Testis (tissue), 3 donors: ENCODE data around the gene IRX4. TPM values are rescaled to one million over a fixed set of nuclear protein-coding genes. Genes with fewer than 3 reads are reported as not detected.

ENCODE experiments used
- DNase-seq: peaks from one replicate; pipeline ENCODE4 v3.0.0-alpha.2; 2019
- H3K27ac ChIP-seq, 2 donors: fragments of 200-600 bp; sonication (generic); one replicate each; pipeline ENCODE4 v1.5.1; 2019
- H3K27me3 ChIP-seq: fragments of 200-600 bp; sonication (generic); one replicate; pipeline ENCODE4 v1.5.1; 2019
- H3K36me3 ChIP-seq: fragments of 200-600 bp; sonication (generic); one replicate; pipeline ENCODE4 v1.5.1; 2017; ENCODE audit warnings: low read depth; ENCODE audit errors: missing control alignments
- H3K4me1 ChIP-seq: fragments of 200-600 bp; sonication (generic); one replicate; pipeline ENCODE4 v1.5.1; 2019
- H3K4me3 ChIP-seq, 2 donors: fragments of 200-600 bp; sonication (generic); one replicate each; pipeline ENCODE4 v1.5.1; 2017 to 2019
- H3K9me3 ChIP-seq: fragments of 200-600 bp; sonication (generic); one replicate; pipeline ENCODE4 v1.5.1; 2017
- CTCF ChIP-seq, 3 experiments: fragments of 450-650 bp in 2 of 3; fragments of 200-600 bp in 1 of 3; sonication (generic) in 1 of 3; IDR thresholded peaks; one replicate each; pipeline ENCODE4 v1.5.1; 2016 to 2019; ENCODE audit warnings: antibody characterized with exemption in 3 of 3, mild to moderate bottlenecking in 2 of 3, moderate library complexity in 1 of 3
- POLR2A ChIP-seq: fragments of 450-650 bp; IDR thresholded peaks from one replicate; pipeline ENCODE4 v1.6.1; 2017; ENCODE audit warnings: antibody characterized with exemption, mild to moderate bottlenecking, moderate library complexity
- WGBS, 2 donors: methylation state at CpG; one replicate each; pipeline ENCODE4 v1.1.5; 2018; 5-methylcytosine and 5-hydroxymethylcytosine counted together
- intact Hi-C: fragments of 100-400 bp; cut with DNase I; formaldehyde crosslinking; loops from one replicate; pipeline ENCODE4 v1.15.1; 2023; ENCODE audit warnings: low total_unique reads
- polyA plus RNA-seq: library from polyadenylated mRNA; stranded (reverse); fragments of 350-450 nt; fragmentation: Illumina TruSeq; extraction: RNeasy Lipid Tissue Mini Kit (QIAGEN cat#74804); gene quantifications from one replicate; pipeline ENCODE4 v1.2.3, GENCODE V29; 2014; ENCODE audit warnings: low read depth, low replicate concordance; ENCODE audit not compliant: insufficient read depth
- total RNA-seq, 2 donors: library from RNA; depleted of rRNA; stranded (reverse); fragments of >200 nt; gene quantifications; one replicate each; pipeline ENCODE4 v1.2.3, GENCODE V29; 2016

Gene IRX4
- total and polyA plus RNA-seq, 3 donors from 2014 or later = 0.32 to 2.7 (median 2.0) TPM

GRCh38 chr5:1897816-1898450 lies 15.2 kb upstream of the IRX4 start:
- H3K4me3 ChIP-seq = no peak overlapping the region
- H3K36me3 ChIP-seq = no peaks in the 10 kb centered on the region
- no peak overlapping the region for H3K27ac ChIP-seq
- no peak for TF ChIP-seq POLR2A
- TF ChIP-seq CTCF (IDR thresholded peaks at IDR 0.05) = no peak
- H3K27me3 ChIP-seq = no peaks in the 10 kb centered on the region
- no peaks in the 10 kb centered on the region for H3K9me3 ChIP-seq
- intact Hi-C loops = no loop called here
- no peaks in the 10 kb centered on the region for H3K4me1 ChIP-seq
- DNase-seq = no peak
- WGBS, 2 donors = 89 to 93% methylated on average over 12 to 18 of the region's 18 CpGs

GRCh38 chr5:1897386-1897785 lies 14.7 kb upstream of the IRX4 start:
- H3K9me3 ChIP-seq = no peaks in the 10 kb centered on the region
- no peaks in the 10 kb centered on the region for H3K4me1 ChIP-seq
- no peak overlapping the region for H3K4me3 ChIP-seq
- no peaks in the 10 kb centered on the region for H3K36me3 ChIP-seq
- no peak for DNase-seq
- no peak overlapping the region for H3K27ac ChIP-seq
- intact Hi-C loops = no loop called here
- WGBS, 2 donors = 79 to 81% methylated on average over 3 to 11 of the region's 11 CpGs
- H3K27me3 ChIP-seq = no peaks in the 10 kb centered on the region
- TF ChIP-seq CTCF (IDR thresholded peaks at IDR 0.05) = no peak
- TF ChIP-seq POLR2A = no peak

GRCh38 chr5:1896602-1897376 lies 14.1 kb upstream of the IRX4 start:
- intact Hi-C loops = no loop called here
- Histone ChIP-seq H3K27me3 (no peaks in the 10 kb centered on the region), H3K4me3 (no peak overlapping the region), H3K4me1 (no peaks in the 10 kb centered on the region), H3K9me3 (no peaks in the 10 kb centered on the region), H3K36me3 (no peaks in the 10 kb centered on the region), H3K27ac (no peak overlapping the region)
- DNase-seq = no peak
- 69 to 77% methylated on average over 17 to 21 of the region's 21 CpGs for WGBS, 2 donors
- TF ChIP-seq POLR2A (no peak), CTCF (IDR thresholded peaks at IDR 0.05) (no peak)

GRCh38 chr5:1895739-1896420 lies 13.2 kb upstream of the IRX4 start:
- H3K4me1 ChIP-seq = no peaks in the 10 kb centered on the region
- no peak overlapping the region for H3K4me3 ChIP-seq
- H3K27me3 ChIP-seq = no peaks in the 10 kb centered on the region
- intact Hi-C loops = no loop called here
- H3K27ac ChIP-seq = no peak overlapping the region
- no peaks in the 10 kb centered on the region for H3K9me3 ChIP-seq
- no peaks in the 10 kb centered on the region for H3K36me3 ChIP-seq
- no peak for TF ChIP-seq CTCF (IDR thresholded peaks at IDR 0.05)
- TF ChIP-seq POLR2A = no peak
- 84 to 86% methylated on average over 15 of the region's 15 CpGs for WGBS, 2 donors
- no peak for DNase-seq
